ENCODE measurements around the gene GLIPR1L1. TPM values are rescaled to one million over a fixed set of nuclear protein-coding genes. Genes with fewer than 3 reads are reported as not detected.
A peak's percentile ranks its signal among the peaks of the same experiment; 100 is the strongest.

GLIPR1L1 gene
- total RNA-seq, 1 experiment from 2014 or later: not detected

GRCh38 chr12:75390899-75391538 lies 56.5 kb downstream of the GLIPR1L1 start, which contains the start of gene GLIPR1L2:
Gene GLIPR1L2 (plus strand): TSS chr12:75391089. CDS start chr12:75391117, 28 bp downstream.
- ChIA-PET CTCF (interaction anchor here (0.6 to 2.0 kb wide), 30 partner anchors 9 to 1388 kb away, joined by 3 to 40 read pairs (median 5); partner anchors contain the start of genes CAPS2, GLIPR1, GLIPR1L1 and KRR1), POLR2A (interaction anchor here (0.6 to 0.7 kb wide), 2 partner anchors 85 to 95 kb away, joined by 3 read pairs; no protein-coding TSS in a partner anchor)
- peak within 1 kb of the TSS; percentile 86 for H3K4me3 Mint-ChIP-seq
- peaks cover 6% of the 10 kb centered on the region; the same call in 1 of the 2 replicates for H3K9me3 Mint-ChIP-seq
- H3K4me1 Mint-ChIP-seq: peaks cover 20% of the 10 kb centered on the region
- H3K27me3 Mint-ChIP-seq (ENCODE audit: low read depth): no peaks in the 10 kb centered on the region
- H3K36me3 Mint-ChIP-seq: 0 out of 2 replicates have a peak, but pooled peaks cover 5% of the 10 kb centered on the region
- H3K27ac Mint-ChIP-seq: peak within 1 kb of the TSS; percentile 96
- ATAC-seq (peak; percentile 99), DNase-seq (ENCODE audit: low spot score) (peak; percentile 97)
- TF ChIP-seq JAZF1 (CRISPR knock-in tag; IDR thresholded peaks at IDR 0.05) (no peak), CREM (CRISPR knock-in tag; IDR thresholded peaks at IDR 0.05) (no peak), ZNF423 (CRISPR knock-in tag; IDR thresholded peaks at IDR 0.05) (no peak), HMGA2 (CRISPR knock-in tag; IDR thresholded peaks at IDR 0.05) (no peak), KAT7 (CRISPR knock-in tag; IDR thresholded peaks at IDR 0.05; ENCODE audit: borderline replicate concordance) (no peak), GTF2I (CRISPR knock-in tag; conservative IDR thresholded peaks at IDR 0.05) (no peak), E2F5 (CRISPR knock-in tag; IDR thresholded peaks at IDR 0.05) (no peak), AFF4 (CRISPR knock-in tag; IDR thresholded peaks at IDR 0.05; ENCODE audit: borderline replicate concordance) (0 out of 2 replicates have a peak, but pooled peaks have one; percentile 40), PREB (CRISPR knock-in tag; IDR thresholded peaks at IDR 0.05; ENCODE audit: borderline replicate concordance) (no peak), E2F4 (CRISPR knock-in tag; IDR thresholded peaks at IDR 0.05; ENCODE audit: borderline replicate concordance, low read depth) (no peak), ATF2 (CRISPR knock-in tag; IDR thresholded peaks at IDR 0.05; ENCODE audit: borderline replicate concordance, low read depth) (no peak), FOXP4 (CRISPR knock-in tag; IDR thresholded peaks at IDR 0.05) (no peak), ZBTB21 (CRISPR knock-in tag; IDR thresholded peaks at IDR 0.05; ENCODE audit: borderline replicate concordance) (0 out of 2 replicates have a peak, but pooled peaks have one; percentile 34), ZNF263 (CRISPR knock-in tag; IDR thresholded peaks at IDR 0.05; ENCODE audit: low read depth) (peak; percentile 98), STAT6 (CRISPR knock-in tag; conservative IDR thresholded peaks at IDR 0.05; ENCODE audit: low read depth) (no peak), ZNF396 (CRISPR knock-in tag; IDR thresholded peaks at IDR 0.05; ENCODE audit: borderline replicate concordance) (peak; percentile 31; the same call in 1 of the 2 replicates), MYBL2 (CRISPR knock-in tag; IDR thresholded peaks at IDR 0.05) (no peak), ELF4 (CRISPR knock-in tag; IDR thresholded peaks at IDR 0.05; ENCODE audit: low read depth) (no peak), TEAD1 (CRISPR knock-in tag; IDR thresholded peaks at IDR 0.05) (no peak)
